GM15510 (cell line): ENCODE results near the gene SH2D1A.

Source experiments
- POLR2A ChIP-seq: IDR thresholded peaks from 3 replicates; pipeline ENCODE4 v1.6.1; 2011; ENCODE audit warnings: borderline replicate concordance; ENCODE audit not compliant: insufficient read length; ENCODE audit errors: extremely low read depth

SH2D1A gene

DNA sequence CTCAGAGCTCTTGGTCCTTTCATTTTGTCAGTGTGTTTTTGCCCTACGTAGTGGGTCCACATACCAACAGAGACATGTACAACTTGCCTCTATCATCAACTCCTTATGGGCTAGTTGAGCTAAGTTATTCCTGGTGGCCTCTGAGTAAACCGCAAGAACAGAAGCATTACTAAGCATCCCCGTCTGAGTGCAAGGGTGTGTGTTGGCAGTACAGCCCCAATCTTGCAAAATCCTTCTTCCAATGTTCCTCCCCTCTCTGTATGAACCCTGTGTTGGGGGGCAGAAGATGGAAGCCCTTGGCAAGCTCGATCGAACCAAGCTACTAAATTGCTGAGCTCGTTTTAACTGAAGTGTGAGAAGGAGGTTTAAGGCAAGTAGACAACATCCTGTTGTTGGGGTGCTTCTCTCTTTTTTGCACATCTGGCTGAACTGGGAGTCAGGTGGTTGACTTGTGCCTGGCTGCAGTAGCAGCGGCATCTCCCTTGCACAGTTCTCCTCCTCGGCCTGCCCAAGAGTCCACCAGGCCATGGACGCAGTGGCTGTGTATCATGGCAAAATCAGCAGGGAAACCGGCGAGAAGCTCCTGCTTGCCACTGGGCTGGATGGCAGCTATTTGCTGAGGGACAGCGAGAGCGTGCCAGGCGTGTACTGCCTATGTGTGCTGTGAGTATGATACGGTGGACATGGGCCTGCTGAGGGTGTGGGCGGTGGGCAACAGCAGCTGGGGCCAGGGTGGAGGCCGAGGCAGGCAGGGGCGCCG is at the start of gene SH2D1A:
SH2D1A (plus strand) TSS at position 447 of the 760 bp plus-strand sequence; CDS start at position 527, 80 bp downstream.
- no peak for TF ChIP-seq POLR2A

DNA sequence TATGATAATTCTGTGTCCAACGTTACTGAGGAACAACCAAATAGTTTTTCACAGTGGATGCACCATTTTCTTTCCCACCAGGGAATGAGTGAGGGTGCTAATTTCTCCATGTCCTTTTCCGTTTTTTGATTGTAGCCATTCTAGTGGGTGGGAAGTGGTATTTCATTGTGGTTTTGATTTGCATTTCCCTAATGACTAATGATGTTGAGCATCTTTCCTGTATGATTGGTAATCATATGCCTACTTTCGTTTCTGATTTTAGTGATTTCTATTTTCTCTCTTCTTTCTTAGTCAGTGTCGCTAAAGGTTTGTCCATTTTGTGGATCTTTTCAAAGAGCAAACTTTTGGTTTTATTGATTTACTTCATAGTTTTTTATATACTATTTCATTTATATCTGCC is 46.0 kb upstream of the SH2D1A start:
- no peak for TF ChIP-seq POLR2A

DNA sequence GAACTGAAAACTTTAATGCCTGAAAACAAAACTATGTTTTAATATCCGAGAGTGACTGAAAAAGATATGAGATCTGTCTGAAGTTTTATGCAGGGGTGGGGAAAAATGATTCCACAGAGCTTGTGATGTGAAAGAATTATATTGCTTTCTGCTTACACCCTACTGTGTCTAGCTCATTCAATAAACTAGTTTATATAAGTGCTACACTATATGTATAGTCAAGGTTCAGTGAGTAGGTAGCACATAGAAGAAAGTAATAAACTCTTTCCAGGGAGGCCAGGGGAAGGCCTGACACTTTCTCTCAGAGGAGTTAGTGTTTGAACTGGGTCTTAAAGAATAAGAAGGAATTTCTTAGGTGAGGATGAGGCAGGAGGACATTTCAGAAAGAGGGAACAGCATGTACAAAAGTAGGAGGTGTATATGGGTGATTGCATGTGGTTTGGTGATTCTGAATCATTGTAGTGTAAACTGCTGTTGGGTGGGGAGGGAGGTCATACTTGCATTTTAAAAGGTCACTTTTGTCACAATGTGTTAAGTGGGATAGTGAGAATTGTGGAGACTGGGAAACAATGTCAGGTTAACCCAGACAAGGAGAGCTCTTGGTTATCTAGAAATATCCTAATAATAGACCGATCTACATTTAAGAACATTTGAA is 39.0 kb upstream of the SH2D1A start:
- TF ChIP-seq POLR2A, result no peak

GRCh38 chrX:124325732-124326131 is 20.6 kb upstream of the SH2D1A start:
- TF ChIP-seq POLR2A, result no peak

- TF ChIP-seq POLR2A, result no peak
Observed at GRCh38 chrX:124328765-124329164, 17.6 kb upstream of the SH2D1A start.

GRCh38 chrX:124332481-124333424 is 13.6 kb upstream of the SH2D1A start, which contains the start of gene TEX13D:
TSS of gene TEX13D (plus strand) at chrX:124332660. CDS start at chrX:124332918, 258 bp downstream.
- TF ChIP-seq POLR2A, result no peak

DNA sequence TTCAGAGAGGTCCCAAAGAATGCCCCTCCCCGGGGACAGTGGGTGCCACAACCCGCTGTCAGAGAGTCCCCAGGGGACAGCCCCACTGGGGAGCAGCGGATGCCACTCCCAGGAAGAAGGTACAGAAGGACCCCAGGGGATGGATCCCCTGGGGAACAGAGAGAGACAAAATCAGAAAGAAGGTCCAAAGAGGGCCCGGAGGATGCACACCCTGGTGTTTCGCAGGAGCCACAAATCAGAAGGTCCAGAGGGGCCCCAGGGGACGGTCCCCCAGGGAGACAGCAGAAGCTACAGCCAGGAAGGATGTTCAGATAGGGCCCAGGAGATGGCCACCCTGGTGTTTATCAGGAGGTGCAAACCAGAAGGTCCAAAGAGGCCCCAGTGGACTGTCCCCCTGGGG is 12.5 kb upstream of the SH2D1A start:
- no peak for TF ChIP-seq POLR2A

DNA sequence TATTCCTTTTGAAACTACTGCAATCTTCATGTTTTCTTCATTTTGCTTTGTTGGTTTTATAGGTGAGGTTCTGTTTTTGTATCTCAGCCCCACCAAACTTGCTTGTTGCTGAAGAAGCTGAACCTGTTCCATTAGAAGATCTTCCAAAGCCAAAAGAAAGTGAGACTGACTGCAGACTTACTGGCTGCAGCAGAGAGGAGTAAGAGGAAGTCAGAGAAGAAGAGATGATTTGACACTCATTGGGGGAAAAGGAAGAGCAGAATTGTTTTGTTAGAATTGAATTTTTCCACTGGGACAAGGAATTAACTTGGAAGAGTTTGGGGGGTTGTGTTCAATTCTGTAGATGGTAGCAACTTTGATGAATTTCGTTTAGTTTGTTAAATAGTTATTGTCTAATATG is 10.8 kb upstream of the SH2D1A start:
- no peak for TF ChIP-seq POLR2A

- no peak for TF ChIP-seq POLR2A
Observed at GRCh38 chrX:124337916-124338315, 8.4 kb upstream of the SH2D1A start.

GRCh38 chrX:124338733-124339514 is 7.4 kb upstream of the SH2D1A start:
- TF ChIP-seq POLR2A, result no peak

DNA sequence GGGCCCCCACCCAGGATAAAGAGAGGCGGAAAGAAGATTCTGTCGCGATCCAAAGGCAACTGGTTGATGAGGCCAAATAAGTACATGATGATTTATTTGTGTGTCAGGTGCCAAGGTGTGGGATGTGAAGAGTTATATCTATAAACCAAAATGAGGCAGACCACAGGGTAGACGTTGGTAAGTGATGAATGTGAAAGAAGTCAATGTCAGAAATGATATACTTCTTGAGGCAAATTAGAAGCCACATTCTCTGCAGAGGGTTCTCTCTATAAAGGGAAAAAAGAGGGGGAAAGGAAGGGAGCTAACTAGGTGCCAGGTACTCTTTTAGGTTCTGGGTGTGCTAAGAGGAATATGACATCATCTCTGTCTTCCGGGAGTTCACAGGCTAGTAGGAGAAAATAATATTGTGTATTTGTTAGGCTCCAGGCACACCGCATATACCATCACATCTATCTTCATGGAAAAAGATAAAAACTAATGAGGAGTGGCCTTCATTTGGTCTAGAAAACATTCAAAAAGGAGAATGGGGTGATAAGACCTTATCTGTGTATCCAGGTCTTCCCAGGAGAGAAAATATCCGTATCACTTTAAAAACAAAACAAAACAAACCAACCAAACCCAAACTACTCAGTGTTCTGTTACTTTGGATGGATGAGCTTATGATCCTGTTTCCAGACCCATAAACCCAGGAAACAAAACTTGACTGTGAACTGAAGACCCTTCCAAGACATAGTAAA is 4.8 kb upstream of the SH2D1A start:
- TF ChIP-seq POLR2A, result no peak

- no peak for TF ChIP-seq POLR2A
Observed at GRCh38 chrX:124342174-124342867, 4.0 kb upstream of the SH2D1A start.

- TF ChIP-seq POLR2A, result no peak
Observed at GRCh38 chrX:124343016-124343415, 3.3 kb upstream of the SH2D1A start.

- no peak for TF ChIP-seq POLR2A
Observed at GRCh38 chrX:124344246-124344645, 2.1 kb upstream of the SH2D1A start.

DNA sequence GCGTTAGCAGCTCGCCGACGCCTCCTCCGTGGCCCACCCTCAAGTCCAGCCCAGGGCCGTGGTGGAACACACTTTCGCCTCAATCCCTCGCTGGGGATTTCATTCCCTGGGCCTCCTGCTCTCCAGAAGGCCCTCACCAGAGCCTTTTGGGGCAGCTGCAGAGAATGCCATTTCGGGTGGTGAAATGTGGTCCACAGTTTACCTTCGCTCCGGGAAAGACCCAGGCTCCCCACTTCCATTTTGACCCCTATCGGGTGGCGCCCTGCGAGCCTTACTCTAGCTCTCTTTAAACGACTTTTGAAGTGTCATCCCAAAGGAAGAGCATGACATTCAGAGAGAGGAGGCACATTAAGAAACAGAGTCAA is 496 bp downstream of the SH2D1A start:
- no peak for TF ChIP-seq POLR2A
